Adrenal gland (tissue), 5 donors: ENCODE results near the gene LMTK2.

Experiments used
- CTCF ChIP-seq, 6 experiments: fragments of 450-650 bp in 4 of 6; fragments of 200-600 bp in 2 of 6; sonication (generic) in 1 of 6; IDR thresholded peaks; 1 replicate in 5 of 6; 2 replicates in 1 of 6; pipeline versions ENCODE4 v1.5.1 to v1.8.0; 2016 to 2021; ENCODE audit warnings: antibody characterized with exemption in 6 of 6, mild to moderate bottlenecking in 2 of 6, moderate library complexity in 1 of 6
- POLR2A ChIP-seq, 2 donors: fragments of 450-650 bp; IDR thresholded peaks; one replicate each; pipeline ENCODE4 v1.6.1; 2017; ENCODE audit warnings: antibody characterized with exemption in 2 of 2, mild to moderate bottlenecking in 2 of 2, moderate library complexity in 1 of 2
- donor health status: DM: no; HTN: no; CAD: no.

GRCh38 chr7:98105942-98106544, 619 bp upstream of the LMTK2 start:
- TF ChIP-seq CTCF (IDR thresholded peaks at IDR 0.05), result no peak
- no peak for TF ChIP-seq POLR2A (IDR thresholded peaks at IDR 0.05)
